Fibroblast of lung (primary cell): Measurements from ENCODE around the gene EPHB1. TPM values are rescaled to one million over a fixed set of nuclear protein-coding genes. Genes with fewer than 3 reads are reported as not detected.

Experiments
- DNase-seq, 2 donors: peaks; one replicate each; pipeline versions ENCODE4 v3.0.0 to v3.0.0-alpha.2; 2010; ENCODE audit warnings: low read depth in 2 of 2
- H2AFZ ChIP-seq: 2 replicates; pipeline ENCODE4 v1.5.1; 2012; ENCODE audit warnings: low read length, control low read depth, inconsistent platforms
- H3K27ac ChIP-seq: 2 replicates; pipeline ENCODE4 v1.5.1; 2011; ENCODE audit warnings: low read length, control low read depth; ENCODE audit not compliant: insufficient read depth
- H3K27me3 ChIP-seq: 2 replicates; pipeline ENCODE4 v1.5.1; 2011; ENCODE audit warnings: mild to moderate bottlenecking, low read length; ENCODE audit not compliant: control insufficient read depth, insufficient read depth
- H3K36me3 ChIP-seq: 2 replicates; pipeline ENCODE4 v1.5.1; 2011; ENCODE audit warnings: low read length; ENCODE audit not compliant: control insufficient read depth, insufficient read depth
- H3K4me1 ChIP-seq: 2 replicates; pipeline ENCODE4 v1.5.1; 2011; ENCODE audit warnings: low read length; ENCODE audit not compliant: control insufficient read depth, insufficient read depth; ENCODE audit errors: extremely low read depth
- H3K4me2 ChIP-seq: 2 replicates; pipeline ENCODE4 v1.5.1; 2011; ENCODE audit warnings: low read length, control low read depth; ENCODE audit not compliant: insufficient read depth; ENCODE audit errors: extremely low read depth
- H3K4me3 ChIP-seq, 4 experiments: fragments of 200-600 bp in 1 of 4; sonication (generic) in 1 of 4; replicated peaks in 1 of 4; 2 replicates each; pipeline ENCODE4 v1.5.1; 2011 to 2016; ENCODE audit warnings: low read length in 4 of 4, low read depth in 3 of 4, mild to moderate bottlenecking in 3 of 4, control low read depth in 2 of 4, inconsistent platforms in 1 of 4, mixed read lengths in 1 of 4; ENCODE audit not compliant: insufficient read depth in 1 of 4; ENCODE audit errors: control extremely low read depth in 1 of 4
- H3K79me2 ChIP-seq: 2 replicates; pipeline ENCODE4 v1.5.1; 2012; ENCODE audit warnings: mild to moderate bottlenecking, low read length, inconsistent platforms; ENCODE audit not compliant: control insufficient read depth, insufficient read depth
- H3K9ac ChIP-seq: 2 replicates; pipeline ENCODE4 v1.5.1; 2011; ENCODE audit warnings: mild to moderate bottlenecking, low read length, control low read depth; ENCODE audit not compliant: insufficient read depth
- H3K9me3 ChIP-seq: 2 replicates; pipeline ENCODE4 v1.5.1; 2012; ENCODE audit warnings: low read depth, low read length; ENCODE audit not compliant: control insufficient read depth, insufficient read depth
- H4K20me1 ChIP-seq: 2 replicates; pipeline ENCODE4 v1.5.1; 2011; ENCODE audit warnings: low read length; ENCODE audit not compliant: control insufficient read depth, insufficient read depth; ENCODE audit errors: extremely low read depth
- CTCF ChIP-seq, 2 donors: IDR thresholded peaks in 1 of 2; conservative IDR thresholded peaks in 1 of 2; 1 replicate in 1 of 2; 2 replicates in 1 of 2; pipeline ENCODE4 v1.5.1; 2011 to 2012; ENCODE audit warnings: low read length in 2 of 2, control low read depth in 1 of 2, inconsistent platforms in 1 of 2, low read depth in 1 of 2, mild to moderate bottlenecking in 1 of 2
- EZH2 ChIP-seq: IDR thresholded peaks from 2 replicates; pipeline ENCODE4 v1.5.1; 2012; ENCODE audit warnings: low read length, control low read depth, mild to moderate bottlenecking; ENCODE audit errors: missing control alignments
- polyA plus RNA-seq, 2 donors: library from polyadenylated mRNA; depleted of rRNA in 1 of 2; stranded (reverse) in 1 of 2; unstranded in 1 of 2; fragments of >200 nt; gene quantifications; 2 replicates each; pipeline ENCODE4 v1.2.1, GENCODE V29; 2011 to 2012; ENCODE audit warnings: missing spikeins in 1 of 2
- total RNA-seq: library from RNA; depleted of rRNA; stranded (reverse); fragments of >200 nt; gene quantifications from 2 replicates; pipeline ENCODE4 v1.2.1, GENCODE V29; 2014

Gene EPHB1
- total and polyA plus RNA-seq, 2 donors (not counting 1 experiment from before 2014, with no cell fraction given): 0.14 to 0.50 TPM

GRCh38 chr3:134839422-134839821 is 44.4 kb downstream of the EPHB1 start:
- Histone ChIP-seq H2AFZ (no peak overlapping the region), H3K9me3 (no peaks in the 10 kb centered on the region), H3K27me3 (no peaks in the 10 kb centered on the region), H3K4me2 (no peak overlapping the region), H3K9ac (no peak overlapping the region), H3K36me3 (no peaks in the 10 kb centered on the region), H3K79me2 (no peaks in the 10 kb centered on the region), H3K4me3 (no peak overlapping the region), H4K20me1 (no peaks in the 10 kb centered on the region), H3K27ac (no peak overlapping the region), H3K4me1 (no peaks in the 10 kb centered on the region)
- no peak for DNase-seq
- TF ChIP-seq CTCF (conservative IDR thresholded peaks at IDR 0.05 in 1 of 2, IDR thresholded peaks at IDR 0.05 in 1 of 2; ENCODE audit: low read depth in 1 of 2, low read length in 2 of 2) (no peak), EZH2 (no peak)

GRCh38 chr3:134839990-134840389 is 44.9 kb downstream of the EPHB1 start:
- Histone ChIP-seq H3K27ac (no peak overlapping the region), H4K20me1 (no peaks in the 10 kb centered on the region), H3K4me2 (no peak overlapping the region), H3K79me2 (no peaks in the 10 kb centered on the region), H3K4me3 (no peak overlapping the region), H3K27me3 (no peaks in the 10 kb centered on the region), H3K9ac (no peak overlapping the region), H3K4me1 (no peaks in the 10 kb centered on the region), H3K36me3 (no peaks in the 10 kb centered on the region), H3K9me3 (no peaks in the 10 kb centered on the region), H2AFZ (no peak overlapping the region)
- no peak for DNase-seq
- TF ChIP-seq EZH2: no peak
- TF ChIP-seq CTCF (conservative IDR thresholded peaks at IDR 0.05 in 1 of 2, IDR thresholded peaks at IDR 0.05 in 1 of 2; ENCODE audit: low read depth in 1 of 2, low read length in 2 of 2): no peak

GRCh38 chr3:134840459-134840858 is 45.4 kb downstream of the EPHB1 start:
- Histone ChIP-seq H3K36me3 (no peaks in the 10 kb centered on the region), H3K9ac (no peak overlapping the region), H3K4me2 (no peak overlapping the region), H3K79me2 (no peaks in the 10 kb centered on the region), H3K27ac (no peak overlapping the region), H3K9me3 (no peaks in the 10 kb centered on the region), H3K4me3 (no peak overlapping the region), H3K4me1 (no peaks in the 10 kb centered on the region), H3K27me3 (no peaks in the 10 kb centered on the region), H4K20me1 (no peaks in the 10 kb centered on the region), H2AFZ (no peak overlapping the region)
- DNase-seq: no peak
- no peak for TF ChIP-seq CTCF (conservative IDR thresholded peaks at IDR 0.05 in 1 of 2, IDR thresholded peaks at IDR 0.05 in 1 of 2; ENCODE audit: low read depth in 1 of 2, low read length in 2 of 2)
